SK-N-SH (cell line): ENCODE results near the gene GPN2. TPM values are rescaled to one million over a fixed set of nuclear protein-coding genes. Genes with fewer than 3 reads are reported as not detected.
A peak's percentile ranks its signal among the peaks of the same experiment; 100 is the strongest.

Experiments used
- CTCF ChIA-PET: fragments of 300-600, 350-600 bp; formaldehyde crosslinking; extraction: SDS; loops from one replicate; lab custom pipeline; 2021; lab: Yijun Ruan, JAX
- POLR2A ChIA-PET: fragments of 350-600 bp; sonication (Branson Sonifier 250); formaldehyde crosslinking; extraction: SDS; loops from one replicate; lab custom pipeline; 2020; ENCODE audit warnings: antibody characterized with exemption, inconsistent platforms; lab: Yijun Ruan, JAX
- DNase-seq: peaks from one replicate; pipeline ENCODE4 v3.0.0; 2012
- H2AFZ ChIP-seq: fragments of 200-600 bp; sonication (generic); 2 replicates; pipeline ENCODE4 v1.8.1; 2016; ENCODE audit warnings: antibody characterized with exemption, mild to moderate bottlenecking, low read depth
- H3F3A ChIP-seq: fragments of 200-600 bp; sonication (generic); replicated peaks from 2 replicates; pipeline ENCODE3; 2016; ENCODE audit warnings: antibody characterized with exemption, mild to moderate bottlenecking; ENCODE audit not compliant: insufficient read depth
- H3K27ac ChIP-seq, 2 experiments: fragments of 200-500 bp in 1 of 2; fragments of 200-600 bp in 1 of 2; sonication (Bioruptor generic) in 1 of 2; sonication (generic), shearing (Covaris generic) in 1 of 2; 2 replicates each; pipeline versions ENCODE4 v1.5.1 to v1.6.1; 2014 to 2016; ENCODE audit warnings: low read depth in 2 of 2, inconsistent platforms in 1 of 2, low read length in 1 of 2, mild to moderate bottlenecking in 1 of 2, mixed read lengths in 1 of 2
- H3K27me3 ChIP-seq: fragments of 200-600 bp; sonication (generic), shearing (Covaris generic); 2 replicates; pipeline ENCODE4 v1.6.1; 2016; ENCODE audit warnings: mixed run types; ENCODE audit not compliant: insufficient read depth
- H3K36me3 ChIP-seq, 2 experiments: fragments of 200-500 bp in 1 of 2; fragments of 200-600 bp in 1 of 2; sonication (Bioruptor generic) in 1 of 2; sonication (generic) in 1 of 2; replicated peaks in 1 of 2; 2 replicates each; pipeline versions ENCODE3 to v1.5.1; 2014 to 2016; ENCODE audit warnings: low read length in 1 of 2, mild to moderate bottlenecking in 1 of 2; ENCODE audit not compliant: insufficient read depth in 2 of 2, control insufficient read depth in 1 of 2
- H3K4me1 ChIP-seq, 2 experiments: fragments of 200-500 bp in 1 of 2; fragments of 200-600 bp in 1 of 2; sonication (Bioruptor generic) in 1 of 2; sonication (generic), shearing (Covaris generic) in 1 of 2; 2 replicates each; pipeline versions ENCODE4 v1.5.1 to v1.6.1; 2014 to 2016; ENCODE audit warnings: low read depth in 1 of 2, low read length in 1 of 2, mixed run types in 1 of 2; ENCODE audit not compliant: insufficient read depth in 2 of 2, control insufficient read depth in 1 of 2
- H3K4me2 ChIP-seq: fragments of 200-600 bp; sonication (generic), shearing (Covaris generic); 2 replicates; pipeline ENCODE4 v1.6.1; 2017; ENCODE audit warnings: mixed run types
- H3K4me3 ChIP-seq, 2 experiments: fragments of 200-500 bp in 1 of 2; fragments of 200-600 bp in 1 of 2; sonication (Bioruptor generic) in 1 of 2; sonication (generic), shearing (Covaris generic) in 1 of 2; 2 replicates each; pipeline versions ENCODE4 v1.5.1 to v1.8.1; 2014 to 2016; ENCODE audit warnings: low read depth in 2 of 2, inconsistent platforms in 1 of 2, low read length in 1 of 2, mild to moderate bottlenecking in 1 of 2, mixed read lengths in 1 of 2, moderate library complexity in 1 of 2
- H3K79me2 ChIP-seq: fragments of 200-600 bp; sonication (generic); 2 replicates; pipeline ENCODE4 v1.8.1; 2017; ENCODE audit warnings: mild to moderate bottlenecking; ENCODE audit not compliant: insufficient read depth
- H3K9ac ChIP-seq: fragments of 200-600 bp; sonication (generic); 2 replicates; pipeline ENCODE4 v1.6.1; 2017; ENCODE audit warnings: mixed run types
- H3K9me2 ChIP-seq: fragments of 200-600 bp; sonication (generic); 2 replicates; pipeline ENCODE4 v1.6.1; 2017; ENCODE audit warnings: mixed run types
- H3K9me3 ChIP-seq: fragments of 200-600 bp; sonication (generic); 2 replicates; pipeline ENCODE4 v1.6.1; 2017; ENCODE audit warnings: mixed run types, mild to moderate bottlenecking, moderate library complexity
- H4K20me1 ChIP-seq: fragments of 200-600 bp; sonication (generic); 2 replicates; pipeline ENCODE4 v1.6.1; 2017; ENCODE audit warnings: mild to moderate bottlenecking, mixed run types; ENCODE audit not compliant: insufficient read depth
- CHD2 ChIP-seq: fragments of 150-350 bp; IDR thresholded peaks from 2 replicates; pipeline ENCODE4 v1.6.1; 2018; ENCODE audit warnings: low read length; ENCODE audit not compliant: partially characterized antibody
- EP300 ChIP-seq, 2 experiments: IDR thresholded peaks; 2 replicates each; pipeline versions ENCODE4 v1.4.0 to v1.6.1; 2012; ENCODE audit warnings: borderline replicate concordance in 1 of 2, low read depth in 1 of 2, low read length in 1 of 2
- FOSL2 ChIP-seq: IDR thresholded peaks from 2 replicates; pipeline ENCODE4 v1.4.0; 2012; ENCODE audit warnings: low read depth, mild to moderate bottlenecking, moderate library complexity, borderline replicate concordance
- GATA2 ChIP-seq: sonication (generic); formaldehyde crosslinking; IDR thresholded peaks from 2 replicates; pipeline ENCODE4 v1.5.0; 2020; ENCODE audit warnings: mild to moderate bottlenecking, missing genetic modification reagents
- MAX ChIP-seq: IDR thresholded peaks from 2 replicates; pipeline ENCODE4 v1.4.0; 2012; ENCODE audit warnings: low read depth
- NRF1 ChIP-seq: IDR thresholded peaks from 2 replicates; pipeline ENCODE4 v1.6.1; 2012; ENCODE audit warnings: low read depth, mild to moderate bottlenecking, low read length
- RAD21 ChIP-seq: IDR thresholded peaks from 2 replicates; pipeline ENCODE4 v1.6.1; 2012; ENCODE audit warnings: mild to moderate bottlenecking, low read length
- RCOR1 ChIP-seq: fragments of 150-350 bp; IDR thresholded peaks from 2 replicates; pipeline ENCODE4 v1.6.1; 2017; ENCODE audit warnings: antibody characterized with exemption, low read length
- REST ChIP-seq: IDR thresholded peaks from 2 replicates; pipeline ENCODE4 v1.6.1; 2012; ENCODE audit warnings: mild to moderate bottlenecking, low read depth, low read length, moderate library complexity
- RFX5 ChIP-seq: IDR thresholded peaks from 2 replicates; pipeline ENCODE4 v1.6.1; 2012; ENCODE audit warnings: mild to moderate bottlenecking, improper control_type of control experiment, low read length
- USF2 ChIP-seq: fragments of 150-350 bp; IDR thresholded peaks from 2 replicates; pipeline ENCODE4 v1.6.1; 2017; ENCODE audit warnings: antibody characterized with exemption, low read length, low read depth, borderline replicate concordance
- ZBTB33 ChIP-seq: IDR thresholded peaks from 2 replicates; pipeline ENCODE4 v1.4.0; 2012; ENCODE audit warnings: low read depth, borderline replicate concordance
- WGBS: methylation state at CpG from one replicate; pipeline ENCODE4 v1.1.6; 2017; ENCODE audit warnings: low lambda C conversion rate; 5-methylcytosine and 5-hydroxymethylcytosine counted together
- polyA plus RNA-seq, 3 experiments: library from polyadenylated mRNA; depleted of rRNA; stranded (reverse); fragments of >200 nt; gene quantifications; 2 replicates each; pipeline ENCODE4 v1.2.3, GENCODE V29; 2012
- TF ChIP-seq, protein P1 (sequence below): fragments of 150-350 bp; IDR thresholded peaks from 2 replicates; pipeline ENCODE4 v1.6.1; 2016; ENCODE audit warnings: mild to moderate bottlenecking, low read depth, low read length

Gene GPN2
- polyA plus RNA-seq, 1 of the 3 experiments (the other 2 are of a cell fraction) = 24.0 TPM

DNA sequence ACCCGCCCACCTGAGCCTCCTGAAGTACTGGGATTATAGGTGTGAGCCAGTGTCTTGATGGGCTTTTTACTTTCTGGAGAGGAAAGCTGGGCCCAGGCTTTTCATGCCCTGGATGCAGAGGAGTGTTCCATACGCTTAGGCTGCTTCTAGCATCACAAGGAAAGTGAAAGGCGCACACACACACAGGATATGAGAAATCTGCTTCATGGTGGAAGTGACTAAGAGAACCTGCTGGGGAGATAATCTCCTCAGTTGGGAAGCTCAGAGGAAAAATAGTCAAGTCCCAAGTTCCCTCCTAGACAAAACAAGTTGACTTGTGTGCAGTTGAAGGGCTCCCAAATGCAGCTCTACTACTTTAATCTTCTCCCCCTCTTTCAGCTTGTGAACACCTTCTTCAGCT, 33.6 kb upstream of the GPN2 start:
- Histone ChIP-seq H3K36me3 (peaks cover 23 to 40% of the 10 kb centered on the region in 2 experiments), H3K4me1 (peaks cover 13 to 16% of the 10 kb centered on the region in 2 experiments; a peak in 1 of 4 replicates), H3K9me3 (no peaks in the 10 kb centered on the region), H3K27me3 (no peaks in the 10 kb centered on the region), H3K4me2 (peak overlapping the region; percentile 93), H3K79me2 (peaks cover 62% of the 10 kb centered on the region), H3K9me2 (no peaks in the 10 kb centered on the region)
- no peak for DNase-seq
- WGBS = 86% methylated on average over 3 of the region's 3 CpGs
- POLR2A ChIA-PET = interaction anchor here (1.6 kb wide), 1 partner anchor 23 kb away, joined by 6 read pairs; the partner anchor contains the start of gene GPATCH3
- TF ChIP-seq RCOR1 = no peak
- no peak for TF ChIP-seq REST
- TF ChIP-seq RFX5 = no peak
- TF ChIP-seq EP300 (IDR thresholded peaks at IDR 0.05; ENCODE audit: borderline replicate concordance in 1 of 2, low read depth in 1 of 2, low read length in 1 of 2) = no peak
- no peak for TF ChIP-seq USF2
- TF ChIP-seq RAD21 = no peak
- TF ChIP-seq NRF1 = no peak
- TF ChIP-seq CHD2 = no peak
- no peak for TF ChIP-seq ZBTB33
- TF ChIP-seq, protein P1, sequence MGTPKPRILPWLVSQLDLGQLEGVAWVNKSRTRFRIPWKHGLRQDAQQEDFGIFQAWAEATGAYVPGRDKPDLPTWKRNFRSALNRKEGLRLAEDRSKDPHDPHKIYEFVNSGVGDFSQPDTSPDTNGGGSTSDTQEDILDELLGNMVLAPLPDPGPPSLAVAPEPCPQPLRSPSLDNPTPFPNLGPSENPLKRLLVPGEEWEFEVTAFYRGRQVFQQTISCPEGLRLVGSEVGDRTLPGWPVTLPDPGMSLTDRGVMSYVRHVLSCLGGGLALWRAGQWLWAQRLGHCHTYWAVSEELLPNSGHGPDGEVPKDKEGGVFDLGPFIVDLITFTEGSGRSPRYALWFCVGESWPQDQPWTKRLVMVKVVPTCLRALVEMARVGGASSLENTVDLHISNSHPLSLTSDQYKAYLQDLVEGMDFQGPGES = no peak
- TF ChIP-seq GATA2 (CRISPR knock-in tag) = no peak
- no peak for TF ChIP-seq FOSL2
- TF ChIP-seq MAX = no peak
- TF ChIP-seq, all 33 proteins: peak for 0
- no peak overlapping the region for H3K27ac ChIP-seq
- peak overlapping the region in 1 of 2 experiments; percentile 80; a peak in 1 of 4 replicates for H3K4me3 ChIP-seq
- CTCF ChIA-PET = interaction anchor here (1.2 to 1.4 kb wide), 2 partner anchors 43 to 123 kb away, joined by 3 to 4 read pairs; no protein-coding TSS in a partner anchor
- H4K20me1 ChIP-seq = peaks cover 13% of the 10 kb centered on the region; the same call in 1 of the 2 replicates
- H3K9ac ChIP-seq = no peak overlapping the region
- peaks cover 3% of the 10 kb centered on the region for H3F3A ChIP-seq
- H2AFZ ChIP-seq = no peak overlapping the region
